ENCODE measurements around the gene ERGIC1. TPM values are rescaled to one million over a fixed set of nuclear protein-coding genes. Genes with fewer than 3 reads are reported as not detected.

Gene ERGIC1
- total and polyA plus RNA-seq, 2 of the 8 experiments (the other 6 are each of a cell fraction or from before 2014, with no cell fraction given) = 95.3 to 106 TPM

DNA sequence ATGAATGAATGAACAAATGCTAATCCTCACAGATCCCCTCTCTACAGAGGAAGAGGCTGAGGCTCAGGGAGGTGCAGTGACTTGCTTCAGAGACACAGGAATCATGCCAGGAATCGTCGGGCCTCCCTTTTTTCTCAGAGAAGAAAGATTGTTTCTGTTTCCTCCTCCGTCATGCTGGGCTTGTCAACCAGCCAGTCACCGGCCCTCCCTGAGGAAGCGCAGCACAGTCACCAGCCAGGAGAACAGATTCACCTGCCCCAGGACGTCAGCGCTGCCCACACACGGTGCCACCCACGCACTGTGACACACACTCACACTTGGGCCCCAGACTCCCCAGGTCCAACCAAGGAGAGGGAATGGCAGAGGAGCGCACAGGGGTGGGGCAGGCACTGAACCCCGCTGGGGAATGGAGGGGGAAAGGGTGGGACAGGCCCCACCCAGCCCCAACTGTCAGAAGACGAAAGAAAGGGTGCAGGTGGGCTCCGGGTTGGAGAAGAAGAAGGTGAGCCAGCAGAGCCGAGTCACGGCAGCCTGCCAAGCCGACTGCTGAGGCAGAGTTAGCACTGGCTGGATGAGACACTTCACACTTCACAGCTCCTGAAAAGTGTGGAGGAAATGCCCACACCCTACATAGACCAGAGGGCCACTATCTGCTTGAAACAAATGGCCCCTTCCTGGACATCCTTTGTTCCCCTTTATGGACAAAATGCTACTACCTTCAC is 13.8 kb upstream of the ERGIC1 start:
- H3K9me3 ChIP-seq (ENCODE audit: insufficient read depth in 2 of 2, low read depth in 1 of 2, low read length in 1 of 2) = no peaks in the 10 kb centered on the region
- no peak overlapping the region for H2BK20ac ChIP-seq (ENCODE audit: low read length)
- no peak overlapping the region; the same call in 1 of the 2 replicates for H4K8ac ChIP-seq (ENCODE audit: extremely low read depth, insufficient read depth, low read length)
- H2BK12ac ChIP-seq (ENCODE audit: low read depth, low read length) = no peak overlapping the region
- H2BK15ac ChIP-seq (ENCODE audit: low read length) = 0 out of 2 replicates have a peak overlapping the region, but pooled peaks have one; percentile 46
- H4K91ac ChIP-seq (replicated peaks; ENCODE audit: insufficient read length, low read length) = no peak overlapping the region
- H3K79me2 ChIP-seq (ENCODE audit: control insufficient read depth in 1 of 2, insufficient read depth in 2 of 2, low read length in 2 of 2) = no peaks in the 10 kb centered on the region
- no peak overlapping the region for H3K4me2 ChIP-seq (ENCODE audit: insufficient read depth in 1 of 2, low read depth in 2 of 2, low read length in 2 of 2)
- no peak overlapping the region for H2BK120ac ChIP-seq (replicated peaks; ENCODE audit: low read depth, low read length)
- peak overlapping the region; percentile 52; the same call in 1 of the 2 replicates for H2AFZ ChIP-seq (ENCODE audit: low read length)
- CTCF ChIA-PET (ENCODE audit: partially characterized antibody) = interaction anchor here (0.8 to 1.3 kb wide), 3 partner anchors 10 to 202 kb away, joined by 3 to 6 read pairs (median 3); no protein-coding TSS in a partner anchor
- H3K4me1 ChIP-seq (replicated peaks in 1 of 4; ENCODE audit: control insufficient read depth in 3 of 4, insufficient read depth in 4 of 4, low read length in 3 of 4) = peaks cover 0 to 3% (median 0%) of the 10 kb centered on the region in 4 experiments; a peak in 1 of 7 replicates
- H4K5ac ChIP-seq (ENCODE audit: insufficient read length, low read depth, low read length) = no peak overlapping the region
- DNase-seq (ENCODE audit: low read depth in 1 of 2, low spot score in 2 of 2) (no peak), FAIRE-seq (no peak)
- no peaks in the 10 kb centered on the region for H3K79me1 ChIP-seq (ENCODE audit: low read depth, low read length)
- H3K27ac ChIP-seq (ENCODE audit: low read depth, low read length) = no peak overlapping the region
- H3K9ac ChIP-seq (replicated peaks in 1 of 4; ENCODE audit: extremely low read depth in 1 of 4, low read depth in 3 of 4, low read length in 3 of 4) = no peak overlapping the region
- H2AK5ac ChIP-seq (ENCODE audit: low read depth, low read length) = no peak overlapping the region
- no peak overlapping the region for H3K56ac ChIP-seq (replicated peaks; ENCODE audit: insufficient read length, low read depth, low read length)
- H3K36me3 ChIP-seq (ENCODE audit: control insufficient read depth in 2 of 4, insufficient read depth in 4 of 4, low read length in 3 of 4) = no peaks in the 10 kb centered on the region; a peak in 1 of 8 replicates
- H3K4me3 ChIP-seq (ENCODE audit: extremely low read depth in 1 of 4, insufficient read depth in 2 of 4, low read depth in 3 of 4, low read length in 4 of 4) = no peak overlapping the region
- H3K14ac ChIP-seq (ENCODE audit: insufficient read length) = no peak overlapping the region
- H3K18ac ChIP-seq (ENCODE audit: extremely low read depth, low read length) = no peak overlapping the region
- H2BK5ac ChIP-seq (ENCODE audit: low read depth, low read length) = no peak overlapping the region
- POLR2A ChIA-PET (ENCODE audit: partially characterized antibody) = no interaction called here
- H3K27me3 ChIP-seq (replicated peaks in 1 of 4; ENCODE audit: control insufficient read depth in 3 of 4, extremely low read depth in 1 of 4, insufficient read depth in 3 of 4, low read length in 3 of 4) = peaks cover 0 to 1% (median 0%) of the 10 kb centered on the region in 4 experiments; a peak in 2 of 7 replicates
- H4K20me1 ChIP-seq (replicated peaks in 1 of 2; ENCODE audit: control insufficient read depth in 1 of 2, insufficient read depth in 2 of 2, low read length in 2 of 2) = no peaks in the 10 kb centered on the region
- no peak overlapping the region for H3K23ac ChIP-seq (ENCODE audit: insufficient read length)
- H3K4ac ChIP-seq (replicated peaks; ENCODE audit: insufficient read length, low read depth, low read length) = no peak overlapping the region
- WGBS, 2 experiments (ENCODE audit: extremely low coverage in 1 of 2, insufficient coverage in 1 of 2, insufficient read length in 1 of 2, insufficient replicate concordance in 2 of 2, low coverage in 1 of 2, low lambda C conversion rate in 2 of 2, missing lambda C conversion rate in 1 of 2) = 75% methylated on average over 14 of the region's 16 CpGs; no CpG with 5 or more reads in 1 of the 2 experiments
- no peaks in the 10 kb centered on the region for H3K23me2 ChIP-seq (ENCODE audit: low read depth, low read length)
- TF ChIP-seq SIRT6 (IDR thresholded peaks at IDR 0.05; ENCODE audit: low read length) (no peak), NANOG (IDR thresholded peaks at IDR 0.05; ENCODE audit: insufficient read depth, low read depth, low read length, poor library complexity, severe bottlenecking) (no peak), SAP30 (IDR thresholded peaks at IDR 0.05; ENCODE audit: insufficient read depth, insufficient replicate concordance, low read length) (no peak), CTBP2 (IDR thresholded peaks at IDR 0.05; ENCODE audit: borderline replicate concordance, insufficient read depth, insufficient read length, low read length) (no peak), SIX5 (IDR thresholded peaks at IDR 0.05; ENCODE audit: low read depth, low read length) (no peak)
- TF ChIP-seq, protein P1, sequence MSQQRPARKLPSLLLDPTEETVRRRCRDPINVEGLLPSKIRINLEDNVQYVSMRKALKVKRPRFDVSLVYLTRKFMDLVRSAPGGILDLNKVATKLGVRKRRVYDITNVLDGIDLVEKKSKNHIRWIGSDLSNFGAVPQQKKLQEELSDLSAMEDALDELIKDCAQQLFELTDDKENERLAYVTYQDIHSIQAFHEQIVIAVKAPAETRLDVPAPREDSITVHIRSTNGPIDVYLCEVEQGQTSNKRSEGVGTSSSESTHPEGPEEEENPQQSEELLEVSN (IDR thresholded peaks at IDR 0.05) = no peak
